NOMO-1 (cell line): ENCODE measurements around the gene LMX1B.
A peak's percentile ranks its signal among the peaks of the same experiment; 100 is the strongest.
"Not testable (repeated sequence)": the region's sequence is repeated elsewhere in the genome, so short reads cannot be mapped to it uniquely, and the experiment has no call there.

Experiments
- DNase-seq, 2 experiments: peaks; one replicate each; lab custom pipeline; 2025; ENCODE audit not compliant: unreplicated experiment in 2 of 2; lab: John Stamatoyannopoulos, UW

Gene LMX1B

DNA sequence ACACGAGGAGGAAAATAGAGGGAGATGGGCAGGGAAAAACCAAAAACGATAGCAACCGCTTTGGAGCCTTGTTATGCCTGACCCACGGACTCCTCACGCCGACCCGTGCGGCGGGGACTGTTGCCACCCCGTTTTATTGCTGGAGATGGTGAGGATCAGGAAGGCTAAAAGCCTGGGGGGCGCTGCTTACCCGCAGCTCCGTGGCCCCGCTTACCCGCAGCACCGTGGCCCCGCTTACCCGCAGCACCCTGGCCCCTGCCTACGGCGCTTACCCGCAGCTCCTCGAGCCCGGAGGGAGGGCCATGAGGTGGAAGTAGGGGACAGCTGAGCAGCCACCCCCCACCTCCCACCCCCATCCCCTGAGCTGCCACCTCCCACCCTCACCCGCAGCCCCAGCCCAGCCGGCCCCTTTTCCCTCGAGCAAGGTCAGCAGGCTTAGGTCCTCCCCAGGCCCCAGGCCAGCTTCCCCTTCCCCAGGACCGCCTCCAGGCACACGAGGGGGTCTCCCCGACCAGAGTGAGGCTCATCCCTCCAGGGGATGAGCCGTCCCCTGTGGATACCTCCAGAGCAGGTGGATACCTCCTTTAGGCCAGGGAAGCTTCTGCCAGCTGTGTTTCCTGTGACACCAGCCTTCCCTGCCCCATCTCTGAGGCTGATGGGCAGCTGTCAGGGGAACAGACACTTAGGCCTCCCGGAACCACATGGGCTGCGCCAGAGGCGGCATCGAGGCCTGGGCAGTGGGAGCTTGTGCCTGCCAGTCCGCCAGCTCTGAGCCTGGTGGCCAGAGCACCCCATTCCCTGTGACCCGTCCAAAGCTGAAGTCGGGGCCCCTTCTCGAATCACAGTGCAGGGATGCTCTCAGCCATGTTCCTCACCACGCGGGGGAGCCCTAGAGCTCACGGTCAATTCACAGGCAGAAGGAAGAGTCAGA is 92.3 kb downstream of the LMX1B start:
- peak; percentile 45 to 53 for DNase-seq

DNA sequence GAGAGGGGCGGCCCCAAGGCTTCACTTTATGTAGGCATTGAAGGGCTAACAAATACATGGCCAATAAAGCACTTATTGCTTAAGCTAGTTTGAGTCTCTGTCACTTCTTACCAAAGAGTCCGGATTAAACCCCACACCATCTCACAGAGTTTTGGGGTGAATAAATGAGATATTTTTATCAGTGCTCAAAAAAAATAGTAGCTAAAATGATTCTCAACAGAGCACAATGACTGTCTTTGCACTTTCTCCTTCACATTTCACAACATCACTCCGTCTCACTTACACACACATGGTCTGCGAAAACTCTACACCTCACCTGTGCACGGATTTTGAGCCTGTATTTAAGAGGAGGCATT is 92.9 kb downstream of the LMX1B start:
- DNase-seq = no peak

DNA sequence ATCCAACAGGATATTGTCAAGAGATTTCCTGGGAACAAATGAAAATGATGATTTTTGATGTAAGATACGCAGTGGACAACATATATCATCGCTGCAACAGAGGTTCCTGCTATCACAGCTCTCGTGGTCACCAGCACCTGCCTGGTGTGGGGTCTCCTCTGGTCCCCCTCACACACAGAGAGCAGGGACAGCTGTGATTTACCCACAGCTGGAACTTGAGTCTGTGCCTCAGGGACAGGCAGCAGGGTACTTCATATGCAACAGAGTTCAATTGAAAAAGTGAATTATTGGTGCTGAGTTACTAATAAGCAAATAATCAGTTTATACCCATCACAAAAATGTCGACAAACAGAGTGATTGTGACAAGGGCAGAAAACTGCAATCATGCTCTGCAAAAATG is 93.4 kb downstream of the LMX1B start:
- no peak for DNase-seq

DNA sequence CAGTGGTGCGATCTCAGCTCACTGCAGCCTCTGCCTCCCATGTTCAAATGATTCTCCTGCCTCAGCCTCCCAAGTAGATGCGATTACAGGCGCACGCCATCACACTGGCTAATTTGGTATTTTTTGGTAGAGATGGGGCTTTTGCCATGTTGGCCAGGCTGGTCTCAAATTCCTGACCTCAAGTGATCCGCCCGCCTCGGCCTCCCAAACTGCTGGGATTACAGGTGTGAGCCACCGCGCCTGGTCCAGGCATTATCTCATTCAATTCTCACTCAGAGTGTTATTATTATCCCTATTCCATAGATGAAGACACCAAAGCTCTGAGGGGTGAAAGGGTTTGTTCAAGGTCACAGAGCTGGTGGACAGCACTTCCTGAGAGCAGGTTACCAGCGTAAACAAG is 94.0 kb downstream of the LMX1B start:
- not testable (repeated sequence) for DNase-seq

DNA sequence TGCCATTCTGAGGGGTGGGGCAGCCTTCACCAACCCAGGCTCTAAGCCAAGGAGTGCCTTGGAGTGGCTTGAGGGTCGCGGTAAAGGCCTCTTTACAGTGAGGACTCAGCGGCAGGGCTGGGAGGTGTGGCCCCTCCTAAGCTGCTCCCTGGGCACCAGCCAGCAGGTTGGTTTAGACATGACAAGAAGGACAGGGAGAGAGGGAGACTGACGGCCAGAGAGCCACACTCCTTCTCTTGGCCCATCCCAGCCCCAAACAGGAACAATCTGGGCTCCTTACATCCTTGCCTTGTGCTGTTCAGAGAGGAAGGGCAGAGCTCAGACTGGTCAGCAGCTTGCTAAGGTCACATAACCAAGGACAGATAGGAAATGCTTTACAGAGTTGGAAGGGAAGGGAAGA is 94.5 kb downstream of the LMX1B start:
- DNase-seq = no peak

DNA sequence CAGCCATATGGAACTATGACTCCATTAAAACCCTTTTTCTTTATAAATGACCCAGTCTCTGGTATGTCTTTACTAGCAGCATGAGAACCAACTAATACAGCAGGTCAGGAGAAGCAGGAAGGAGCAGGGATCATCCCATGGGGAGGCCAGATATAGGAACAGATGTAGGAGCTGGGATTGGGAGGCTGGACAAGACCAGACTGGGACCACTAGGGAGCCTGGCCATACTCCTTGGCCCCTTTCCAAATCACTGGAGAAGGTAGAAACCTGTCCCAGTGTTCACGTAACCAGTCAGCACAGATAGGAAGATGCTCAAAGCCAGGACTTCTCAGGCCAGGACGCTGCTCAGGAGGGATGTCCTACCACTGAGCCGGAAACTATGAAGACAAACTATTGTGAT is 95.5 kb downstream of the LMX1B start:
- DNase-seq = no peak

DNA sequence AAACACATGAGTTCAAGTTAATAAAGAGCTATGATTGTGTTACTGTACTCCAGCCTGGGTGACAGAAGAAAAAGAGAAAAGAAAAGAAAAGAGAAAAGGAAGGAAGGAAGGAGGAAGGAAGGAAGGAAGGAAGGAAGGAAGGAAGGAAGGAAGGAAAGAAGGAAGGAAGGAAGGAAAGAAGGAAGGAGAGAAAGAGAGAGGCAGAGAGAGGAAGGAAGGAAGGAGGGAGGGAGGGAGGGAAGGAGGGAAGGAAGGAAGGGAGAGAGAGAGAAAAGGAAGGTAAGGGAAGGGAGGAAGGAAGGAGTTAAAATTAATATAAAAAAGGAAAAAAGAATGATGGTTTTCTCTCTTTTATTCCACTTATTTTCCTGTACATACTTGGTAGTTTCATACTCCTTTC is 101.7 kb downstream of the LMX1B start:
- DNase-seq = no peak

DNA sequence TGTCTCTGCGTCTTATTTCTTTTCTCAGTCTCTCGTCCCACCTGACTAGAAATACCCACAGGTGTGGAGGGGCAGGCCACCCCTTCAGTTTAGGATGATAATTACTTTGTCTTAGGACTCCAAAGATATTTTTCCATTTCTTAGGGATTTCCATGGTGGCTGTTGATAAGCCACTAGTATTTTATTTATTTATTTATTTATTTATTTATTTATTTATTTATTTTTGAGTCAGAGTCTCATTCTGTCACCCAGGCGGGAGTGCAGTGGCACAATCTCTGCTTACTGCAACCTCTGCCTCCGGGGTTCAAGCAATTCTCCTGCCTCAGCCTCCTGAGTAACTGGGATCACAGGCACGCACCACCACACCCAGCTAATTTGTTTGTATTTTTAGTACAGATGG is 103.7 kb downstream of the LMX1B start:
- not testable (repeated sequence) for DNase-seq

DNA sequence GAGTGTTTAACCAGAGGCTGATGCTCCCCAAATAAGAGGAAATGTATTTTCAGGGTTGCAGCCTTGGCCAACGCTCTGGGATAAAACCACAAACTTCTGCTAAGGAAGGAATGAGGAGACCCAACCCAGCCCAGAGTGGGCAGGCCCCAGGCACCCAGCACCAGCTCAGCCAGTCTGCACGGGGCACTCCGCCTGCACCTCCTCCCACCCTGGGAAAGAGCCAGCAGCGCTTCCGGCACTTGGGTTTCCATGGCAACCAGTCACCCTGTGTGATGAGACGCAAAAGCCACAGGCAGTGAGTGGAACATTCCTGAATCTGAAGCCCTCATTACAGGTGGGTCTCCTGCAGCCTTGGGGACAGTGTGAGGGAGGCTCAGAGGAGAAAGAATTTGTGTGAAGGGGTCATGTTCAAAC is 105.9 kb downstream of the LMX1B start:
- DNase-seq = peak; percentile 58 to 78

DNA sequence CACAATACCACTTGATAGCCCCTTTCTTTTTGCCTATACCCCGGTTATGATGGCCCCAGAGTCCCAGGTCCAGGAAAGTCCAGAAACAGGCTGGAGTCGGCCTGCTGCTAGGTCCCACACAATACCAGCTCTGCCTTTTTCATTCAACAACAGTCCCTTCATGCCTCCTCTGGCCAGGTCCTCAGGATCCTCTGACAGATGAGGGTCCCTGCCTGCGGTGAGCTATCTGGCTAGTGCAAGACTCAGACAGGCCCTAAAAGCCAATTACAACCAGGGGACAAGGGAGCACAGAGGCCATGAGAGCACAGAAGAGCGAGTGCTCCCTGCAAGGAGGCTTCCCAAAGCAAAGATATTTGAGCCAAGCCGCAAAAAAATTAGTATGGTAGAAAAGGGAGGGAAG is 106.3 kb downstream of the LMX1B start:
- DNase-seq = no peak

DNA sequence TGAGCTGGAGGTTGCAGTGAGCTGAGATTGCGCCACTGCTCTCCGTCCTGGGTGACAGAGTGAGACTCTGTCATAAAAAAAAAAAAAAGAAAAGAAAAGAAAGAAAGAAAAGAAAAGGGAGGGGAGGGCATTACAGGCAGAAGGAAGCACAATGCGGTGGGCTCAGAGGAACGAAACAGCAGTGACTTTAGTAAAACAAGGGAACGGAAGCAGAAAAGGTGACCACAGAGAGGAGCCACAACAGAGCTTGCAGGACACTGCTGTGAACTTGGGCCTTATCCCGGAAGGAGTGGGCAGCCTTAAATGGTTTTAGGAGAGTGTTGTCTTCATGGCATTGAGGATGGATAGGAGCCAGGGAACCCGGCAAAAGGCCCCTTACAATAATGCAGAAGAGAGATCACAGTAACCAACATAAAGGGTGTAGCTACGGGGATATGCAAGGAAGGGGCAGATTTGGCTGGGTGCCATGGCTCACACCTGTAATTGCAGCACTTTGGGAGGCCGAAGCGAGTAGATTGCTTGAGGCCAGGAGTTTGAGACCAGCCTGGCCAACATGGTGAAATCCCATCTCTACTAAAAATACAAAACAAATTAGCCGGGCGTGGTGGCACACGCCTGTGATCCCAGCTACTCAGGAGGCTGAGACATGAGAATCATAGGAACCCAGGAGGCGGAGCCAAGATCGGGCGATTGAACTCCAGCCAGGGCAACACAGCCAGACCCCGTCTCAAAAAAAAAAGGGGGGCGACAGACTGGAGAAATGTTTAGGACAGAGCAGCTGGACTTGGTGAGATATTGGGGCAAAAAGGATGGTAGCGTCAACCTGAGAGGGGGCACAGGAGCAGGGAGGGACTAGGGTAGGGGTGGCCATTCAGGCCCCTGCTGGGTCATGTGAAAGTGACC is 107.2 kb downstream of the LMX1B start:
- no peak for DNase-seq

DNA sequence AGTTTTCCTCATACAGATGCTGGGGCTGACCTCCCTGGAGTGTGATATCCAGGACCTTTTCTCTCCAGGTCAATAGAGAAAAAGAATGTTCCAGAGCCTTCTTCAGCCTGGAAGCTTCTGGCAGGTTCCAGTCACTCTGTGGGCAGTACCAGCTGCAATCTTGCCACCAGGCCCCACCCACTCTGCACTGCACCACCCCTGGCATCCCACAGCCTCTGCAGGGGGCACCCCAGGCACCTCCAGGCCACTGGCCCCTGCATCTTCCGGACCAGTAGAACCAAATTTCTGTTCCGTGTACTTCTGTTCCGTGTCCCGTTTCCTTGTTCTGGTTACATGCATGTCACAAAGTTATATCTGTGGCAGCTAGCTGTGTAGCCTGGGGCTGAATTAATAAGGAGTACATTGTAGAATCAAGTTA is 107.8 kb downstream of the LMX1B start:
- DNase-seq = no peak

DNA sequence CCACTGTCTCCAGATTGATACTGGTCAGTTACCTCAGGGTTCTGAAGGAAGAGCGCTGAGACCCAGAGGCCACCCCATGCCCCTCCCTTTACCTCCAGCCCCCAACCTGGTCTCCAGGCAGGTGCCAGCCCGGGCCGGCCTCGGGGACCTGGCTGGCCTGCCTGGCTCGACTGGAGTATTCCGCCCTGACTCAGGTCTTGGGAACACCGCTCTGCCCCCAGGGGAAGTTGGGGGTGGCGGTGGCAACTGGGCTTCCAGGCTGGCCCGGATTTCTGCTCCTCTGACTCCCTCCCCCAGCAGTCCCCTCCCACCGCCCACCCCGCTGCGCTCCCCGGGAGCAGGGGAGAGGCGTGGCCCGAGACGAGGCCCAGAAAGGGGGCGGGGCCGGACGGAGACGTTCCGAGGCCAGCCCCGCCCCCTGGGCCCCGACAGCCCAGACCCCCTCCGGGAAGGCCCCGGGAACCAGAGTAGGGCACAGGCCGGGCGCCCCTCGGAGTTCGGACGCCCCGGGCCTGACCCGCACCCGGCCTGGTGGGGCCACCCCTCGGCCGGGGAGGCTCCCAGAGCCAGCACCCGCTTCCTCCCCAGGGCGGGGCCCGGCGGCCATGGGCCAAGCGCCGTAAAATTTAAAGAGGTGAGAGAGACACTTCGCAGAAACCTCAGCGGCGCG is 108.7 kb downstream of the LMX1B start:
- peak; percentile 54 to 57 for DNase-seq

DNA sequence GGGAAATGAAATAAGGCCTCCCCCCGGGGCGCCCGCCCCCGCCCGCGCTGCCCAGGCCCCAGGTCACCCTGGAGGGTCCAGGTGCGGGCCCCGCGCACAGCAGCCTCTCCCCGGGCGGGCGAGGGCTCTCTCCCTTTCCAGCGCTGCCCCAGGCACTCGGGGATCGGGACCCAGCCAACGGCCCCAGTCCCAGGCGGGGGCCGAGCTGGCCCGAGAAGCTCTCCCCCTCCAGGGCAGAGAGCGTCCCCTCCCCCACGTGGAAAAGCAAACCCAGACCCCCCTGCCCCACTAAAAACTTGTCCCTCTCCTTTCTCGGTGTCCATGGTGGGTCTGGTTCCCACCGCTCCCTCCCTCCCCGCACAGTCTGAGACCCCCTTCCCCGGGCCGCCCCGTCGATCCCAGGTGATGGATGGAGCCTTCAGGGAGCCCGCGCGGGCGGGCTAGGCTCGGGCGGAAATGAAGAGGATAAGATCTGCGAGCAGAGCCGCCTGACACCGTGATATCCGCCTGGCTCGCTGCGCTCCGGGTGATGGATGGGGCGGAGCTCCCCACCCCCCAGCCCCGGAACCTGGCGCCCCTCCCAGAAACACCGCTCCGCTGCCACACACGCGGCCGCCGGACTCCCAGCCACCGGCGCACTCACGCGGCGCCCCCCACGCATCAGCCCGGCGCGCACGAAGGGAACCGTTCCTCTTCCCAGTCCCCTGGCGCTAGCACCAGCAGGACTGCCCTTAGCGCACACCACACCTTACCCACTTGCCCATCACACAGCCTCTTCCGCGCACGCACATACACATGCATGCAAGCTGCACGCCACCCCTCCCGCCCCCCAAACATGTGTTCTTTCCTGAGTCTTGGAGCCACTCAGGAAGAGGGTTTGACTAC is 109.4 kb downstream of the LMX1B start:
- DNase-seq = no peak

DNA sequence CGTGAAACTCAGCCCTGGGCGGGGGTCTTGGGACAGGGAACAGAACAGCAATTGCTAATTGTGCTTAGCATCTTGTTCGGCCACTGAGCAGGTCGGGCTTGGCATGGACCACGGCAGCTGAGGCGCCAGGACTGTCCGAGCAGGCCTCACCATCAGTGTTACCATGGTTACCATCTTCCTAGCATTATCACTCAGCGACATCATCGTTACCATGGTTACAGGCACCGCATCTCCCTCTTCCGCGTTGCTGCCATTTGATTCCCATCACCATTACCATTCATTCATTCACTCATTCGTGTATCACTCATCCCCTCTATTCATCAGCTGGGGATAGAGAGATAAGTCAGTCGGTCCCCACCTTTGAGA is 110.1 kb downstream of the LMX1B start:
- no peak for DNase-seq

DNA sequence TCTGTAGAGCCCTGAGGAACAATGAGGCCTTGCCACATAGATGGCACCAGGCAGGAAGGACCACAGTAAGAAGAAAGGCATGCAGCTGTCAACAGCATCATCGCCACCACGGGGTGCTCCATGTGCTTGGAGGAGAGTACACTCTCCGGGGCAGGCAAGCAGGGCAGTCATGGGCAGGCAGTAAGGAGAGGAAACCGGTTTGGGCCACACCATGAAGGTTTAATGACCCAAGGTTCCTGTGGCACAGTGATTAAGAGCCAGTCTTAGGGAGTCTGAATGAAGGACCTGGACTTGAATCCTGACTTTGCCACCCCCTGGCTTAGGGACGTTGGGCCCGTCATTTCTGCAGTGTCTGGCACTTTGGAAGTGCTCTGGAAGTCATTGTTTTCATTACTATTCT is 110.5 kb downstream of the LMX1B start:
- DNase-seq = no peak

DNA sequence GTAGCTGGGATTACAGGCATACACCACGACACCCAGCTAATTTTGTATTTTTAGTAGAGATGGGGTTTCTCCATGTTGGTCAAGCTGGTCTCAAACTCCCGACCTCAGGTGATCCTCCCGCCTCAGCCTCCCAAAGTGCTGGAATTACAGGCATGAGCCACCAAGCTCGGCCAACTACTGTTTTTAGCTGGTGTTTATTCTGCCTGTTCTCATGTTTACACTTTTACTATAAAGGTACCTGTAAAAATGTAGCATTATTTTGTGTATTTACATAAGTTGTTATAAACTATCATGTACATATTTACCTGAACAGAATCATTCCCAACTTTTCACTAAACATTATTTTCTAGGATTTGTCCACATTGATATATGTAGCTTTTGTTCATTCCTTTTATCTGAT is 111.8 kb downstream of the LMX1B start:
- not testable (repeated sequence) for DNase-seq

DNA sequence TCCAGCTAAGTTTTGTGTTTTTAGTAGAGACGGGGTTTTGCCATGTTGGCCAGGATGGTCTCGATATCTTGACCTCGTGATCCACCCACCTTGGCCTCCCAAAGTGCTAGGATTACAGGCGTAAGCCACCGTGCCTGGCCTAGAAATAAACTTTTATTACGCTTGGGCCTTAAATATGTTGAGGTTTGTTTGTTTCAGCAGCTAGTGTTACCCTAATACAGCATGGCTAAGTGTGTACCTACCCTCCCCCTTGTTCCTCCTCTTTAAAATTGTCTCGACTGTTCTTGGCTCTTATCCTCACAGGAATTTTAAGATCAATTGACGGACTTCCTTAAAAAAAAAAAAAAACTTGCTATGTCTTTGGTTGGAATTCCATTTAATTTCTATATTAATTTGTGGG is 114.5 kb downstream of the LMX1B start:
- DNase-seq = not testable (repeated sequence)

DNA sequence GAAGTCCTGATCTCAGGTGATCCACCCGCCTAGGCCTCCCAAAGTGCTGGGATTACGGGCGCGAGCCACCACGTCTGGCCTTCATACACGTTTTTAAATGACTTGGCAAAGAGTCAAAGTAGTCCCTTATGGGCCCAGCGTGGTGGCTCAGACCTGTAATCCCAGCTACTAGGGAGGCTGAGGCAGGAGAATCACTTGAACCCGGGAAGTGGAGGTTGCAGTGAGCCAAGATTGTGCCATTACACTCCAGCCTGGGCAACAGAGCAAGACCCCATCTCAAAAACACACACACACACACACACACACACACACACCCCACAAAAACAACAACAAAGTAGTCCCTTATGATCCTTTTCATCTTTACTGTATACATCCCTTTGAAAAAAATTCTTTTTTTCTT is 116.9 kb downstream of the LMX1B start:
- not testable (repeated sequence) for DNase-seq

DNA sequence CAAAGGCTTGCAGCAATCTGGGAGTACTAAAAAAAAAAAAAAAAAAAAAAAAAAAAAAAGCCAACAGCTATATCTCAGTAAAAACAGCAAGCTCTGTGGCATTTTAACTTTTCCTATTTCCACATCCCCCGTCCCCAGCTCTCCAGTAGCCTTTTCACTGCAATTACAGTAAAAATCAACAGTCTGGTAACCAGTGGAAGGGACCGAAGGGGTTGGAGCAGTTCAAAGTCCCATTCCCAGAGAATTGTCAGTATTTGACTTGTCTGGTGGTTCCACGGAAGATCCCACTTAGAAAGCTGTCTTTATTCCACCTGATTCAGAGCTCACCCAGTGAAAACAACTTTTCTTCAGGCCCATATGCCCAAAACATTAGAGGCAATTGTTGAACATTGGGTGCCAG is 119.3 kb downstream of the LMX1B start:
- DNase-seq = no peak
